PC-3 (cell line): ENCODE measurements around the gene SGTA. TPM values are rescaled to one million over a fixed set of nuclear protein-coding genes. Genes with fewer than 3 reads are reported as not detected.

ENCODE experiments used
- ATAC-seq: fragments of 200-7000 bp; cut with Tn5 transposase; 2 replicates; pipeline ENCODE4 v1.9.1; 2020; ENCODE audit warnings: mild to moderate bottlenecking, moderate library complexity
- BruUV-seq: library from RNA; stranded (reverse); fragments of 400-500 nt; replicated peaks from 2 replicates; lab custom pipeline; 2021; lab: Mats Ljungman, UMichigan
- CTCF ChIA-PET: fragments of 300-600 bp; sonication (Branson Sonifier 250); formaldehyde crosslinking; loops from one replicate; lab custom pipeline; 2022; ENCODE audit warnings: antibody characterized with exemption; lab: Charles Lee
- POLR2A ChIA-PET: fragments of 300-600 bp; sonication (Branson Sonifier 250); formaldehyde crosslinking; loops from one replicate; lab custom pipeline; 2022; ENCODE audit warnings: antibody characterized with exemption; ENCODE audit not compliant: unreplicated experiment; lab: Charles Lee
- DNase-seq: peaks from one replicate; pipeline ENCODE4 v3.0.0-alpha.2; 2015
- H2AFZ ChIP-seq: fragments of 300-600 bp; sonication (generic); 2 replicates; pipeline ENCODE4 v1.6.0; 2016; ENCODE audit warnings: antibody characterized with exemption, low read length
- H3F3A ChIP-seq: fragments of 300-600 bp; sonication (generic); one replicate; pipeline ENCODE4 v1.6.0; 2017; ENCODE audit warnings: antibody characterized with exemption, low read length, control low read depth, mild to moderate bottlenecking; ENCODE audit not compliant: unreplicated experiment
- H3K27ac ChIP-seq: fragments of 300-600 bp; sonication (generic); 2 replicates; pipeline ENCODE4 v1.5.1; 2016; ENCODE audit warnings: mild to moderate bottlenecking, low read length
- H3K27me3 ChIP-seq: fragments of 300-600 bp; sonication (generic); 2 replicates; pipeline ENCODE4 v1.6.1; 2016; ENCODE audit warnings: low read length, mixed read lengths
- H3K36me3 ChIP-seq: fragments of 300-600 bp; sonication (generic); 2 replicates; pipeline ENCODE4 v1.6.1; 2016; ENCODE audit warnings: low read depth, mixed run types, low read length, mixed read lengths
- H3K4me1 ChIP-seq: fragments of 300-600 bp; sonication (generic); 2 replicates; pipeline ENCODE4 v1.5.1; 2016; ENCODE audit warnings: low read length; ENCODE audit not compliant: insufficient read depth
- H3K4me2 ChIP-seq: fragments of 300-600 bp; sonication (generic); 2 replicates; pipeline ENCODE4 v1.6.0; 2016; ENCODE audit warnings: low read length
- H3K4me3 ChIP-seq: fragments of 300-600 bp; sonication (generic); 2 replicates; pipeline ENCODE4 v1.5.1; 2016; ENCODE audit warnings: mild to moderate bottlenecking, low read length, mixed read lengths
- H3K79me2 ChIP-seq: fragments of 300-600 bp; sonication (generic); 2 replicates; pipeline ENCODE4 v1.6.1; 2017; ENCODE audit warnings: low read length, mixed read lengths
- H3K9ac ChIP-seq: fragments of 300-600 bp; sonication (generic); 2 replicates; pipeline ENCODE4 v1.6.0; 2016; ENCODE audit warnings: mild to moderate bottlenecking, low read length
- H3K9me2 ChIP-seq: fragments of 300-600 bp; sonication (generic); replicated peaks from 2 replicates; pipeline ENCODE4 v1.6.1; 2016; ENCODE audit warnings: mixed run types, low read length, mixed read lengths
- H3K9me3 ChIP-seq: fragments of 300-600 bp; sonication (generic); 2 replicates; pipeline ENCODE4 v1.6.1; 2016; ENCODE audit warnings: low read length, mixed read lengths
- H4K20me1 ChIP-seq: fragments of 300-600 bp; sonication (generic); 2 replicates; pipeline ENCODE4 v1.6.1; 2016; ENCODE audit warnings: low read length, mixed read lengths
- EZH2 ChIP-seq: fragments of 300-600 bp; sonication (generic); IDR thresholded peaks from one replicate; pipeline ENCODE4 v1.6.1; 2017; ENCODE audit warnings: antibody characterized with exemption, mild to moderate bottlenecking, low read length; ENCODE audit not compliant: unreplicated experiment
- EZH2phosphoT487 ChIP-seq: fragments of 300-600 bp; sonication (generic); IDR thresholded peaks from 2 replicates; pipeline ENCODE4 v1.6.1; 2018; ENCODE audit warnings: mild to moderate bottlenecking, antibody characterized with exemption, low read length, borderline replicate concordance
- intact Hi-C: fragments of 100-400 bp; cut with micrococcal nuclease; formaldehyde crosslinking; loops from 2 replicates; pipeline ENCODE4 v1.9.0; 2023
- total RNA-seq: library from RNA; depleted of rRNA; stranded (reverse); fragments of >200 nt; gene quantifications from 2 replicates; pipeline ENCODE4 v1.2.3, GENCODE V29; 2014
- TF ChIP-seq, protein P1 (sequence below): fragments of 300-600 bp; sonication (generic); conservative IDR thresholded peaks from 2 replicates; pipeline ENCODE4 v1.5.1; 2017; ENCODE audit warnings: antibody characterized with exemption, low read depth, mild to moderate bottlenecking, low read length

SGTA gene
- total RNA-seq, 1 experiment from 2014 or later: 78.6 TPM

DNA sequence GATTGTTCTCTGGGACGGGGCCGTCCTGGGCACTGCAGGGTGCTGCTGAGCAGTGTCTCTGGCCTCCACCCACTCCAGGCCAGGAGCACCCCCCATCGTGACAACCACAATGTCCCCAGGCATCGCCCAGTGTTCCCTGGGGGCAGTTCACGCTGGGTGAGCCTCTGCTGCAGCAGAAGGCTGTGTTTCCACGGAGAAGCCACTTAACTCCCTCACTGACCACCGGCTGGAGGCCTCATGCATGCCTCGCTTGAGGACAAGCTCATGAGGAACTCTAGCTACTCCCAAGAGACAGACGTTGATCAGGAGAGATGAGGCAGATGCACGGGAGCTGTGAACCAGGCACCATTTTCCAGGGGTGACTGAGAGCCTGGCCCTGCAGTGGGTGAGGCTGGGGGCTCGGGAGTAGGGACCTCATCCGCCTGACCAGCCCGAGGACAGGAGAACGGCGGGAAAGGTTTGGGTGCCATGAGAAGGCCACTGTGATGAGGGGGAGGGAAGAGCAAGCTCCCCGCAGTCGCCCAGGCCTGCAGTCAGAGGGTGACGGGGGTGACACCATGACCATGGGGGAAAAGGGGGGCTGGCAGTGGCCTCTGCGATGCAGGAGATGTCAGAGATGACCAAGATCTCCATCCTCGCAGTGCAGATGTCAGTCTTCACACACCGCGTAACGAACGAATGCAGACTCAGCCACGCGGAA lies 48.3 kb downstream of the SGTA start:
- H3K4me1 ChIP-seq: no peaks in the 10 kb centered on the region
- peaks cover 12% of the 10 kb centered on the region for H3K36me3 ChIP-seq
- no peaks in the 10 kb centered on the region for H4K20me1 ChIP-seq
- no peak overlapping the region for H3K9ac ChIP-seq
- H3K4me3 ChIP-seq: no peak overlapping the region
- intact Hi-C loops: no loop called here
- POLR2A ChIA-PET: no interaction called here
- H3K27me3 ChIP-seq: no peaks in the 10 kb centered on the region
- H3F3A ChIP-seq: no peaks in the 10 kb centered on the region
- DNase-seq: no peak
- no peaks in the 10 kb centered on the region for H3K9me3 ChIP-seq
- no TSS peak for BruUV-seq
- H2AFZ ChIP-seq: no peak overlapping the region
- H3K79me2 ChIP-seq: peaks cover 6% of the 10 kb centered on the region
- H3K9me2 ChIP-seq: no peaks in the 10 kb centered on the region
- no peak for ATAC-seq
- H3K4me2 ChIP-seq: no peak overlapping the region
- H3K27ac ChIP-seq: no peak overlapping the region
- TF ChIP-seq EZH2phosphoT487: no peak
- TF ChIP-seq EZH2: no peak
- TF ChIP-seq, protein P1, sequence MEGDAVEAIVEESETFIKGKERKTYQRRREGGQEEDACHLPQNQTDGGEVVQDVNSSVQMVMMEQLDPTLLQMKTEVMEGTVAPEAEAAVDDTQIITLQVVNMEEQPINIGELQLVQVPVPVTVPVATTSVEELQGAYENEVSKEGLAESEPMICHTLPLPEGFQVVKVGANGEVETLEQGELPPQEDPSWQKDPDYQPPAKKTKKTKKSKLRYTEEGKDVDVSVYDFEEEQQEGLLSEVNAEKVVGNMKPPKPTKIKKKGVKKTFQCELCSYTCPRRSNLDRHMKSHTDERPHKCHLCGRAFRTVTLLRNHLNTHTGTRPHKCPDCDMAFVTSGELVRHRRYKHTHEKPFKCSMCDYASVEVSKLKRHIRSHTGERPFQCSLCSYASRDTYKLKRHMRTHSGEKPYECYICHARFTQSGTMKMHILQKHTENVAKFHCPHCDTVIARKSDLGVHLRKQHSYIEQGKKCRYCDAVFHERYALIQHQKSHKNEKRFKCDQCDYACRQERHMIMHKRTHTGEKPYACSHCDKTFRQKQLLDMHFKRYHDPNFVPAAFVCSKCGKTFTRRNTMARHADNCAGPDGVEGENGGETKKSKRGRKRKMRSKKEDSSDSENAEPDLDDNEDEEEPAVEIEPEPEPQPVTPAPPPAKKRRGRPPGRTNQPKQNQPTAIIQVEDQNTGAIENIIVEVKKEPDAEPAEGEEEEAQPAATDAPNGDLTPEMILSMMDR: no peak
- CTCF ChIA-PET: no interaction called here

- H3K79me2 ChIP-seq: peaks cover under 1% of the 10 kb centered on the region
- intact Hi-C loops: no loop called here
- POLR2A ChIA-PET: interaction anchor here (0.7 kb wide), 1 partner anchor 33 kb away, joined by 5 read pairs; no protein-coding TSS in a partner anchor
- DNase-seq: no peak
- TF ChIP-seq EZH2: no peak
- TF ChIP-seq, protein P1: no peak
- no peak for TF ChIP-seq EZH2phosphoT487
- H3K4me3 ChIP-seq: no peak overlapping the region
- CTCF ChIA-PET: no interaction called here
- no peak overlapping the region for H3K9ac ChIP-seq
- no TSS peak for BruUV-seq
- H3K9me3 ChIP-seq: no peaks in the 10 kb centered on the region
- H3K9me2 ChIP-seq: no peaks in the 10 kb centered on the region
- H3K27me3 ChIP-seq: no peaks in the 10 kb centered on the region
- no peak for ATAC-seq
- H3K4me1 ChIP-seq: no peaks in the 10 kb centered on the region
- H3K4me2 ChIP-seq: no peak overlapping the region
- H3K27ac ChIP-seq: no peak overlapping the region
- H4K20me1 ChIP-seq: no peaks in the 10 kb centered on the region
- H2AFZ ChIP-seq: no peak overlapping the region
- H3F3A ChIP-seq: no peaks in the 10 kb centered on the region
- peaks cover 12% of the 10 kb centered on the region for H3K36me3 ChIP-seq
Observed at GRCh38 chr19:2733930-2734588, 49.0 kb downstream of the SGTA start.

DNA sequence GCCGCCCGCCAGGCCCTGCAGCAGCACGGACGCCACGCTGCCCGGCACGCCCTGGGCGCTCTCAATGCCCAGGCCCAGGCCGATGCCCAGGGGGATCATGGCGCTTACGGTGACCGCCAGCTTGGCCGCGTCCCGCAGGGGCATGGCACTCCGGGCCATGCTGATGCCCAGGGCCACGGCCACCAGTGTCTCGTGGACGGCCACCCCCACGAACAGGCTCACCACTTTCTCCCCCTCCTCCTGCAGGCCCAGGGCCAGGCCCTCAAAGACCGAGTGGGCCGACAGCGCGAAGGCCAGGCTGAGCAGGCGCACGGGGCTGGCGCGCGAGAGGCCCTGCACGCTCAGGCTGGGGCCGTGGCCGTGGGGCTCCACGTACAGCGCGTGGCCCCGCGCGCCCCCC lies 50.2 kb downstream of the SGTA start:
- no peaks in the 10 kb centered on the region for H3K27me3 ChIP-seq
- peaks cover under 1% of the 10 kb centered on the region; the same call in 1 of the 2 replicates for H3K4me1 ChIP-seq
- H3K9ac ChIP-seq: no peak overlapping the region
- no peaks in the 10 kb centered on the region for H3F3A ChIP-seq
- H3K4me3 ChIP-seq: no peak overlapping the region
- no peak overlapping the region for H2AFZ ChIP-seq
- DNase-seq (no peak), ATAC-seq (no peak)
- CTCF ChIA-PET: no interaction called here
- H3K79me2 ChIP-seq: no peaks in the 10 kb centered on the region
- H4K20me1 ChIP-seq: no peaks in the 10 kb centered on the region
- H3K9me3 ChIP-seq: no peaks in the 10 kb centered on the region
- POLR2A ChIA-PET: no interaction called here
- intact Hi-C loops: no loop called here
- TF ChIP-seq, protein P1: no peak
- no peak for TF ChIP-seq EZH2phosphoT487
- no peak for TF ChIP-seq EZH2
- H3K27ac ChIP-seq: no peak overlapping the region
- peaks cover 12% of the 10 kb centered on the region for H3K36me3 ChIP-seq
- BruUV-seq: no TSS peak
- H3K9me2 ChIP-seq: no peaks in the 10 kb centered on the region
- H3K4me2 ChIP-seq: no peak overlapping the region
